GM19397 (cell line): Measurements from ENCODE around the gene GMPPA.

Source experiments
- ATAC-seq: cut with Tn5 transposase; IDR thresholded peaks from one replicate; pipeline ENCODE4 v1.9.1; 2021; ENCODE audit warnings: mild to moderate bottlenecking, moderate library complexity; ENCODE audit not compliant: unreplicated experiment

Gene GMPPA

GRCh38 chr2:219537657-219538488, 39.2 kb downstream of the GMPPA start:
- no peak for ATAC-seq

DNA sequence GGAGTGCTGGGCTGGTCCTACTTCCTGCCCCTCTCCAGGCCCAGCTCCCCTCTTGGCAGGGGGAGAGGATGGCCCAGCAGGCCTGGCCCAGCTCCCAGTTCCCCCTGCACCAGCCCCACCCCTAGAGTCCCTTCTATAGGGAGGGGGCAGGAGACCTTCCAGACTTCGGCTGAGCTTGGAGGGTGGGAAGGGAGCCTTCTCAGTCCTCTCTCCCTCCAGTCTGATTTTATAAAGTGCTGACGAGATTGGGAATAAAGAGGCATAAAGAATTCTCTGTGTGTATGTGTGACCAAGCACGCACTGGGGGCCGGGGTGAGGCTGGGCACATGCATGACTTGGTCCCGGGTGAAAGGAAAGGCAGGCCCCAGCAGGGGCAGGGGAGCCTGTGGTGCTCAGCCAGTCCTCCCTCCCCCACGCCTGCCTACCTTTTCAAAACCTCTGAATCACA, 39.8 kb downstream of the GMPPA start:
- ATAC-seq, result no peak

DNA sequence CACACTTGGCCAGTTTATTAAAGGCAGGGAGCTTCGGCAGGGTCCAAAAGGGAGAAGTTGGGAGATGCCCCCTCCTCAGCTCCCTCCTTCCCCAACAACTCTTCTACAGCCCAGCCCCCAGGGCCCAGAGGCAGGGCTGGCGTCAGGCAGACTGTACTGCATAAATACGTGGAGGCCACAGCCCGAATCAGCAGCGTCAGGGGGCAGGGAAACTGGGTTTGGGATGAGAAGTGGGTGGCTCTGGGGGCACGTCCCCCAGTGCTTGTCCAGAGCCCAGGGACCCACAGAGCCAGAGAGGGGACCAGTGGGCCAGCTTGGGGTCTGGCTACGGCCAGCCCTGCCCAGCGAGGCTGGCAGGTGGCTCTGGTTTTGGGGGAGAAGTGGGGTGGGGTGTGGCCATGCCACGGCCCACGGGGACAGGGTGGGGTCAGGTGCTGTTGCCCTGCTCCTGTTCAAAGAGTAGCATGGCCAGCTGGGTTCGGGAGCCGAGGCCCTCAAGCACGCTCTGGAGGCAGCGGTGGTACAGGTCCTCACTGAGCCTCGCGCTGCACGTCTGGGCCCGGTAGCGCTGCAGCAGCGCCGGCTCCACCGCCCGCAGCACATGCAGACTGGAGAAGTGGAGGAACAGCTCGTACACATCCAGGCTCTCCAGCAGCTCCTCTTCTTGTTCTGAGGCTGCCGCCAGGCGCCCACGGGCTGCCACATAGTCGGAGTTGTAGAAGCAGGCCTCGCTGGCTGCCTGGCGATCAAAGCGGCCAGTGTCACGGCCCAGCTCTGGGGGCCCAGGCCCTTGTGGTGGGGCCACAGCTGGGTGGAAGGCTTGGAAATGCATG, 40.5 kb downstream of the GMPPA start:
- ATAC-seq, result no peak

GRCh38 chr2:219539926-219540678, 41.4 kb downstream of the GMPPA start:
- no peak for ATAC-seq

GRCh38 chr2:219540784-219541504, 42.3 kb downstream of the GMPPA start:
- ATAC-seq, result no peak

GRCh38 chr2:219541611-219542180, 43.0 kb downstream of the GMPPA start:
- ATAC-seq, result peak; percentile 41

DNA sequence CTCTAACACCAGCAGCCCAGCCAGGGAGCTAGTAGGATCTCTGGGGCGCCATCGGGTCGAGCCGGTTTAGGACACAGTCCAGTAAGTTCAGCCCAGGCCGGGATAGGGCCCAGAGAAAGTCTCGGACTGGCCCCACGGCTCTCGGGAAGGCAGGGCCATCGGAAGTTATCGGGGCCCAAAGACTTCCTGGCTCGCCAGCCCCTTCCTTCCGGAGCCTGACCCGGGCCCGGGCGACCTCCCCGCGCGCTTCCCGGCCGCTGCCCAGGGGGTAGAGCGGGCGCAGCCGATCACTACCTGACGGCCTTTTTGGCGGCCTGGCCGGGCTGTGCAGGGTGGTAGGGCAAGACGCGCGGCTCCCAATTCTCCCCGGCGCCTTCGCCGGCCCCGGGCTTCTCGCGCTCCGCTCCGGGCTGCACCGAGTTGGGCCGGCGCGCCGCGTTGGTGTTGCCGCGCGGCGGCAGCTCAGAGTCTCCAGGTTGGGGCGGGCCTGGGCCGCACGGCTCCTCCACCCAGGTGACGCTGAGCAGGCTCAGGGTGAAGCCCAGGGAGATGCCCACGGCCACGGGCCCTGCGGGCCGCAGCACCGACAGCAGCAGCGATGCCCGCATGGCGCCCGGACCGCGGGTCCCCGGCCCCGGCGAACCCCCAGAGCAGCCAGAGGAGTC, 44.4 kb downstream of the GMPPA start:
- peak; percentile 38 for ATAC-seq

GRCh38 chr2:219543596-219544358, 45.1 kb downstream of the GMPPA start, which contains the start of the genes CHPF and TMEM198:
CHPF (minus strand) TSS chr2:219543809; CDS start chr2:219543538, 271 bp downstream.
TMEM198 (plus strand) TSS chr2:219544028; CDS start chr2:219544728, 700 bp downstream.
- ATAC-seq, result peak; percentile 75

DNA sequence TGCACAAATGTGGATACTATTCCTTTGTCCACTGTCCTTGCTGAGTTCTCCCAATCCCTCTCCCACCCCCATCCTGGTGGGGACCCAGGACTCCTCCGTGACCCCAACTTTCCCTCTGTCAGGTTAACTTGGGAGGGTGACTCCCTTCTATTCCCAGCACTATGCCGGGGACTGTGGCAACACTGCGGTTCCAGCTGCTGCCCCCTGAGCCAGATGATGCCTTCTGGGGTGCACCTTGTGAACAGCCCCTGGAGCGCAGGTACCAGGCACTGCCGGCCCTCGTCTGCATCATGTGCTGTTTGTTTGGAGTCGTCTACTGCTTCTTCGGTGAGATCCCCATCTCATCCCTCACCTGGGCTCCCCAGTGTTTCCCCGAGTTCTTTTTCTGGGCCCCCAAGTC, 45.9 kb downstream of the GMPPA start:
- no peak for ATAC-seq

DNA sequence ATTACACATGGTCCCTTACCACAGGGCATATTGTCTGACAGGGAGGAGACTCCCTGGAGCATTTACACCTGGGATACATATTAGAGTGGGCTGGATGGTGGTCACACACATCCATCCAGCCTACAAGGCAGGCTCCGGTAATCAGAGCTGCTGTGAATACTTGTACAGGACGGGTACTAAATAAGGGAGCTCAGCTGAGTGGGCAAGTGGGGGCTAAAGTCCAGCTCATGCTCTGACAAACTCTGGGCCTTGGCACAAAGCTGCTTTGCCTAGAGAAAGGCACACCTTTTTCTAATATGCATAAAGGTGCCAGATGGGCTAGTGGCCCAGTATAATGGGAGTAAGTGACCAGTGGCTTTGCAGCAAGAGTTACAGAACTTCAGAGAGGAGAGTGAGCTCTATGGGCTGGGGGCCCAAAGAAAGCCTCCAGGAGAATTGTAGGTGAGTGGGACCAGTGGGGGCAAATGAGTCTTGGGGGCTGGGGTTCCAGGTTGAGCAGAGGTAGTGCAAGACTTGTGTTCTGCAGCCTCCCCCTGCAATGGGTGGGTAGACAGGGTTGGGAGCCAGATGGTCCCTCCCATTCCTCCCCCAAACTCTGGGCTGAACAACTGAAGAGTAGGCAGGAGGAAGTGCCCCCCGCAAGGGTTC, 46.7 kb downstream of the GMPPA start:
- ATAC-seq, result no peak

DNA sequence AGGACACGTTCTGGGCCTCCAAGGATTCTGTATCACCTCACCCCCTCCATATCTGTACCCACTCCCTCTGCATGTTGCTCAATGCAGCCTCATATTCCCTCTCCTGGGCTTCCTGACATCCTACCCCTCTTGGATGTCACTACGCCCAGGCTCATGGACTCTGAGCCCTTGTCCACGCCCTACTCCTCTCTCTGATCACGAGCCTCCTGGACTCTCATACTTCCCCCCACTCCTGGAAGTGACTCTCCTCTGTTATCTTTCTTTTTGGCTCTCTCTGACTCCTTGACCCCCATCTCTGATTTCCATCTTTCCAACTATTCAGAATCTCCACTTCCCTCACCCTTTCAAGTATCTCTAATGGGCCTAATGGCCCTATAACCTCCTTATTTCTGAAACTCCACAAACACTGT, 47.3 kb downstream of the GMPPA start:
- no peak for ATAC-seq

DNA sequence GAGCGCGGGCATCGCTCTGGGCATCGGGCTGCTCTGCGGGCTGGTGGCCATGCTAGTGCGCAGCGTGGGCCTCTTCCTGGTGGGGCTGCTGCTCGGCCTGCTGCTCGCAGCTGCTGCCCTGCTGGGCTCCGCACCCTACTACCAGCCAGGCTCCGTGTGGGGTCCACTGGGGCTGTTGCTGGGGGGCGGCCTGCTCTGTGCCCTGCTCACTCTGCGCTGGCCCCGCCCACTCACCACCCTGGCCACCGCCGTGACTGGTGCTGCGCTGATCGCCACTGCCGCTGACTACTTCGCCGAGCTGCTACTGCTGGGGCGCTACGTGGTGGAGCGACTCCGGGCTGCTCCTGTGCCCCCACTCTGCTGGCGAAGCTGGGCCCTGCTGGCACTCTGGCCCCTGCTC, 48.9 kb downstream of the GMPPA start:
- no peak for ATAC-seq

DNA sequence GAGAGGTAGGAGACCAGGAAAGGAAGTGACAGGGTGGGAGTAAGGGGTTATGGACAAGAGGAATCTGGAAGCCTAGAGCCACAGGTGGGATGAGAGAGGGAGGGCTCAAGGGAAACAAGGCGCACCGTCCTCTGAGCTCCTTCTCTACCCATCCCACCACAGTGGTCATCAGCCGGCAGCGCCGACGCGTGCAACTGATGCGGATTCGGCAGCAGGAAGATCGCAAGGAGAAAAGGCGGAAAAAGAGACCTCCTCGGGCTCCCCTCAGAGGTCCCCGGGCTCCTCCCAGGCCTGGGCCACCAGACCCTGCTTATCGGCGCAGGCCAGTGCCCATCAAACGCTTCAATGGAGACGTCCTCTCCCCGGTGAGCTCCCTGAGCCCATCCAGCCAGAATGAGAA, 50.3 kb downstream of the GMPPA start:
- no peak for ATAC-seq

- no peak for ATAC-seq
These were observed 50.9 kb downstream of the GMPPA start for GRCh38 chr2:219549619-219550018.

GRCh38 chr2:219551441-219552381, 53.0 kb downstream of the GMPPA start:
- ATAC-seq, result peak; percentile 19

DNA sequence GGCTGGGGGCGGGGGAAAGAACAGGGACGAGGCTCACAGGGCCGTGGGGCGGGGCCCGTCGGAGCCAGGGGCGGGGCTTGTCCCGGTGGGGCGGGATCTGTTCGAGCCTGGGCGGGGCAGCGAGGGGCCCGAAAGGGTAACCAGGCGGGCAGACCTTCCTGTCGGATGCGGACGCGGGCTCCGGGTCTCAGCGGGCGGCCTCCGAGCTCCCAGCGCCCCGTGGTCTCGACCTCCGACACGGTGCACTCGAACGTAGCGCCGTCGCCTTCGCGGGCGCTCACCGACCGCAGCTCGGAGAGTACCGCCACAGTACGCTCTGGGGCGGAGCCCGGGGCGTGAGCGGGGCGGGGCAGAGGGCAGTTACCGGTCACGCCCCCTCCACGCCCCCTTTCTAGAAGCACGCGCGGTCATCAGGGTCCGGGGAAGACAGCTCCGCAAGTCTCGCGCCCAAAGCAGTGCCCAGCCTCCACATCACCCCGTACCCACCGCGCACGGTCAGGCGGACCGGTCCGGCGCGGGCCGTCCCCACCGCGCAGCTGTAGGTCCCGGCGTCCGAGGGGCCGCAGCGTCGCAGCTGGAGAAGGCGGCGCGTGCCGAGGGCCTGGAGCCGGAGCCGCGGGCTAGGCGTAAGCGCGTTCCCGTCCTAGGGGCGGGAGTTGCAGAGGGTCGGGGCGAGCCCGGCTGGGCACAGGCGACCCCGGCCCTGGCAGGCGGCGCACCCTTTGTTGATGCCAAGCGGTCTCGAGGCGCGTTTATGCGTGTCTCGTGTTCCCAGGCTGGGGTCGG, 53.9 kb downstream of the GMPPA start:
- ATAC-seq, result peak; percentile 94

- ATAC-seq, result no peak
These were observed 54.4 kb downstream of the GMPPA start for GRCh38 chr2:219553168-219553417.
